ENCODE measurements around the gene FFAR2. TPM values are rescaled to one million over a fixed set of nuclear protein-coding genes. Genes with fewer than 3 reads are reported as not detected.
"Not testable (repeated sequence)": the region's sequence is repeated elsewhere in the genome, so short reads cannot be mapped to it uniquely, and the experiment has no call there.

FFAR2 gene
- total RNA-seq, 2 donors from 2014 or later, result not detected

DNA sequence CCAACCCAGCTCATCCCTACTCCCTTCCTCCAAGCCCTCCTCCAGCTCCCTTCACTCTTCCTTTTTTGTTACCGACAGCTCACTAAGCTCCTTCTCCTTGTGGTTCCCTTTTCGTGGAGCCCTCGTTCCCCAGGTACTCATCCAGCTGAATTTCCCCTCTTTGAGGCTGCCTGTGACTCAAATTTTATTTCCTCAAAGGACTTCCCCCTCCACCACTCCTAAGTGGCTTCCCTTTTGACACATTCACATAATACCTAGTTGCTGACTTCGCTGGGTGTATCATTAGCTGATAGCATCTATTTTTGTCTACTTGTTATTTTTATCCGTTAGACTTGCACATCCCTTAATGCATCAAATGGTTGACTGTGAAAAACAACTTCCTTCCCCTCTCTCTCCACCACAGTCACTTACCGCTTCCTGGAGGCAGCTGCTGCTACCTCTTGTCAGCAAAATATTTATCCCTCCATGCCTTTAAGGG is 14.5 kb downstream of the FFAR2 start:
- 81 to 82% methylated on average over 6 of the region's 6 CpGs for WGBS, 2 experiments (ENCODE audit: insufficient coverage in 1 of 2, insufficient read length in 1 of 2)
- no peak overlapping the region for H3K27ac Mint-ChIP-seq

GRCh38 chr19:35462956-35463355 is 14.9 kb downstream of the FFAR2 start:
- DNase-seq; H3K9me3 ChIP-seq (ENCODE audit: control insufficient read depth, low read length); H3K4me3 ChIP-seq (ENCODE audit: low read length); H3K9ac ChIP-seq (ENCODE audit: extremely low read depth, low read length, poor library complexity, severe bottlenecking); H3K27ac Mint-ChIP-seq; H3K27me3 ChIP-seq (ENCODE audit: control insufficient read depth, insufficient read depth, low read length, poor library complexity, severe bottlenecking); H3K9me3 Mint-ChIP-seq; H3K27ac ChIP-seq (ENCODE audit: low read depth, low read length); H3K36me3 Mint-ChIP-seq (ENCODE audit: low read depth); H3K27me3 Mint-ChIP-seq (ENCODE audit: insufficient read depth); H3K36me3 ChIP-seq (ENCODE audit: control insufficient read depth, insufficient read depth, low read length); H3K4me3 Mint-ChIP-seq; H3K4me1 ChIP-seq (ENCODE audit: control insufficient read depth, insufficient read depth, low read length): not testable (repeated sequence)
- 97 to 100% methylated on average over 3 to 7 of the region's 7 CpGs for WGBS, 2 experiments (ENCODE audit: insufficient coverage in 1 of 2, insufficient read length in 1 of 2)
- H3K4me1 Mint-ChIP-seq, result peaks cover 28% of the 10 kb centered on the region

More for the DNA sequence above, 14.5 kb downstream of the FFAR2 start:
- H3K27ac ChIP-seq (ENCODE audit: low read depth, low read length), result no peak overlapping the region
- TF ChIP-seq, protein P1, sequence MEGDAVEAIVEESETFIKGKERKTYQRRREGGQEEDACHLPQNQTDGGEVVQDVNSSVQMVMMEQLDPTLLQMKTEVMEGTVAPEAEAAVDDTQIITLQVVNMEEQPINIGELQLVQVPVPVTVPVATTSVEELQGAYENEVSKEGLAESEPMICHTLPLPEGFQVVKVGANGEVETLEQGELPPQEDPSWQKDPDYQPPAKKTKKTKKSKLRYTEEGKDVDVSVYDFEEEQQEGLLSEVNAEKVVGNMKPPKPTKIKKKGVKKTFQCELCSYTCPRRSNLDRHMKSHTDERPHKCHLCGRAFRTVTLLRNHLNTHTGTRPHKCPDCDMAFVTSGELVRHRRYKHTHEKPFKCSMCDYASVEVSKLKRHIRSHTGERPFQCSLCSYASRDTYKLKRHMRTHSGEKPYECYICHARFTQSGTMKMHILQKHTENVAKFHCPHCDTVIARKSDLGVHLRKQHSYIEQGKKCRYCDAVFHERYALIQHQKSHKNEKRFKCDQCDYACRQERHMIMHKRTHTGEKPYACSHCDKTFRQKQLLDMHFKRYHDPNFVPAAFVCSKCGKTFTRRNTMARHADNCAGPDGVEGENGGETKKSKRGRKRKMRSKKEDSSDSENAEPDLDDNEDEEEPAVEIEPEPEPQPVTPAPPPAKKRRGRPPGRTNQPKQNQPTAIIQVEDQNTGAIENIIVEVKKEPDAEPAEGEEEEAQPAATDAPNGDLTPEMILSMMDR (conservative IDR thresholded peaks at IDR 0.05), result no peak
- no peaks in the 10 kb centered on the region for H3K27me3 Mint-ChIP-seq (ENCODE audit: insufficient read depth)
- no peak for DNase-seq
- H3K36me3 ChIP-seq (ENCODE audit: control insufficient read depth, insufficient read depth, low read length), result no peaks in the 10 kb centered on the region
- H3K4me1 Mint-ChIP-seq, result peaks cover 29% of the 10 kb centered on the region
- H3K36me3 Mint-ChIP-seq (ENCODE audit: low read depth), result no peaks in the 10 kb centered on the region
- H3K4me3 Mint-ChIP-seq, result no peak overlapping the region
- H3K4me1 ChIP-seq (ENCODE audit: control insufficient read depth, insufficient read depth, low read length), result peaks cover 3% of the 10 kb centered on the region
- H3K4me3 ChIP-seq (ENCODE audit: low read length), result no peak overlapping the region
- H3K9me3 ChIP-seq (ENCODE audit: control insufficient read depth, low read length), result no peaks in the 10 kb centered on the region
- no peaks in the 10 kb centered on the region for H3K9me3 Mint-ChIP-seq
- H3K9ac ChIP-seq (ENCODE audit: extremely low read depth, low read length, poor library complexity, severe bottlenecking), result no peak overlapping the region
- H3K27me3 ChIP-seq (ENCODE audit: control insufficient read depth, insufficient read depth, low read length, poor library complexity, severe bottlenecking), result no peaks in the 10 kb centered on the region

DNA sequence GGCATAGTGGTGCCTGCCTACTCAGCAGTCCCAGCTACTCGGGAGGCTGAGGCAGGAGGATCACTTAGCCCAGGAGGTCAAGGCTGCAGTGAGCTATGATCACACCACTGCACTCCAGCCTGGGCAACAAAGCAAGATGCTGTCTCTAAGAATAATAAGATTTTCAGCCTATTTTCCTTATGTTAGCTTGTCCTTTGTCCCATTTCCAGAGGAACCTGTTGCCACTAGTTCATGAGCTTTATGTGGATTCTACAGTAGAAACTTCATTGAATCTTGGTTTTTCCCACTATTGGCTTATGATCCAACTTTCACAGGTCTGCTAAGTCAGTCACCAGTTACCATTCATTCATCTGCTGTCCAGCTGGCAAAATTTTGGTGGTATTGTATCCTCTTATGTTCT is 18.2 kb downstream of the FFAR2 start:
- 88 to 95% methylated on average over 1 of the region's 1 CpG for WGBS, 2 experiments (ENCODE audit: insufficient coverage in 1 of 2, insufficient read length in 1 of 2)

More for the DNA sequence above, 18.2 kb downstream of the FFAR2 start:
- Histone ChIP-seq H3K9ac (ENCODE audit: extremely low read depth, low read length, poor library complexity, severe bottlenecking) (no peak overlapping the region), H3K27ac (ENCODE audit: low read depth, low read length) (no peak overlapping the region), H3K4me3 (ENCODE audit: low read length) (no peak overlapping the region), H3K4me1 (ENCODE audit: control insufficient read depth, insufficient read depth, low read length) (peaks cover 11% of the 10 kb centered on the region), H3K9me3 (ENCODE audit: control insufficient read depth, low read length) (no peaks in the 10 kb centered on the region), H3K27me3 (ENCODE audit: control insufficient read depth, insufficient read depth, low read length, poor library complexity, severe bottlenecking) (no peaks in the 10 kb centered on the region), H3K36me3 (ENCODE audit: control insufficient read depth, insufficient read depth, low read length) (no peaks in the 10 kb centered on the region)
- Mint-ChIP-seq H3K36me3 (ENCODE audit: low read depth) (no peaks in the 10 kb centered on the region), H3K27ac (no peak overlapping the region), H3K27me3 (ENCODE audit: insufficient read depth) (no peaks in the 10 kb centered on the region), H3K4me1 (peaks cover 33% of the 10 kb centered on the region), H3K4me3 (no peak overlapping the region), H3K9me3 (no peaks in the 10 kb centered on the region)
- TF ChIP-seq, protein P1 (conservative IDR thresholded peaks at IDR 0.05), result no peak
- DNase-seq, result no peak
